Activated T-helper 1 cell treated with anti-CD3 and anti-CD28 coated beads, Interleukin-2, amount 50 U/mL, for 16 hours (primary cell): ENCODE measurements around the gene VPS16.

ENCODE experiments used
- DNase-seq, 2 donors: peaks; one replicate each; pipeline ENCODE4 v3.0.0-alpha.2; 2020; ENCODE audit warnings: low read depth in 1 of 2, low spot score in 1 of 2

The VPS16 gene

GRCh38 chr20:2834401-2835110 is 6.0 kb upstream of the VPS16 start:
- DNase-seq: no peak

- DNase-seq: no peak
Observed at GRCh38 chr20:2835331-2835796, 5.2 kb upstream of the VPS16 start.

- no peak for DNase-seq
Observed at GRCh38 chr20:2836035-2836434, 4.5 kb upstream of the VPS16 start.

- no peak for DNase-seq
Observed at GRCh38 chr20:2837221-2837960, 3.2 kb upstream of the VPS16 start.

GRCh38 chr20:2838170-2838797 is 2.3 kb upstream of the VPS16 start:
- no peak for DNase-seq

- no peak for DNase-seq
Observed at GRCh38 chr20:2838847-2839671, 1.5 kb upstream of the VPS16 start.

- DNase-seq: no peak
Observed at GRCh38 chr20:2839732-2840137, 810 bp upstream of the VPS16 start.

GRCh38 chr20:2840967-2841531 is 504 bp downstream of the VPS16 start:
- DNase-seq: no peak

- no peak for DNase-seq
Observed at GRCh38 chr20:2845607-2846006, 5.1 kb downstream of the VPS16 start.

GRCh38 chr20:2846698-2847097 is 6.2 kb downstream of the VPS16 start:
- DNase-seq: no peak

- DNase-seq: no peak
Observed at GRCh38 chr20:2847802-2848201, 7.3 kb downstream of the VPS16 start.

GRCh38 chr20:2849529-2849928 is 9.0 kb downstream of the VPS16 start:
- DNase-seq: no peak

- no peak for DNase-seq
Observed at GRCh38 chr20:2851086-2851485, 10.5 kb downstream of the VPS16 start.

- no peak for DNase-seq
Observed at GRCh38 chr20:2858591-2858990, 18.0 kb downstream of the VPS16 start.

GRCh38 chr20:2859330-2860121 is 19.0 kb downstream of the VPS16 start:
- DNase-seq: no peak

- DNase-seq: no peak
Observed at GRCh38 chr20:2864626-2865025, 24.1 kb downstream of the VPS16 start.

- DNase-seq: no peak
Observed at GRCh38 chr20:2865101-2865500, 24.6 kb downstream of the VPS16 start.

- no peak for DNase-seq
Observed at GRCh38 chr20:2865630-2866029, 25.1 kb downstream of the VPS16 start.

- no peak for DNase-seq
Observed at GRCh38 chr20:2866236-2866635, 25.7 kb downstream of the VPS16 start.
